ENCODE measurements around the gene SLC34A1.

The SLC34A1 gene

GRCh38 chr5:177370488-177371119 lies 13.6 kb upstream of the SLC34A1 start:
- peak overlapping the region; percentile 83 for H3K4me2 ChIP-seq (ENCODE audit: insufficient read depth, low read length, poor library complexity, severe bottlenecking)
- H3K4me1 ChIP-seq (ENCODE audit: control insufficient read depth in 2 of 2, insufficient read depth in 1 of 2, low read depth in 1 of 2, low read length in 2 of 2) = peaks cover 14 to 18% of the 10 kb centered on the region in 2 donors
- H2BK15ac ChIP-seq (ENCODE audit: low read length) = peak overlapping the region; percentile 10
- no peak overlapping the region for H4K91ac ChIP-seq (ENCODE audit: low read depth, low read length, poor library complexity)
- H3K14ac ChIP-seq (ENCODE audit: low read length) = no peak overlapping the region
- H3K27me3 ChIP-seq (ENCODE audit: control insufficient read depth in 3 of 3, insufficient read depth in 3 of 3, low read depth in 1 of 3, low read length in 3 of 3) = peaks cover 0 to 14% (median 0%) of the 10 kb centered on the region in 3 experiments
- peak overlapping the region; percentile 82 for H3K27ac ChIP-seq (replicated peaks; ENCODE audit: low read length)
- H2BK5ac ChIP-seq (ENCODE audit: low read length) = peak overlapping the region; percentile 44
- DNase-seq (ENCODE audit: low spot score) = peak; percentile 91
- peak overlapping the region; percentile 81 for H3K18ac ChIP-seq (ENCODE audit: low read length)
- no CpG with 5 or more reads among the region's 42 CpGs for WGBS, 2 donors (ENCODE audit: extremely low coverage in 2 of 2, insufficient read length in 2 of 2, insufficient replicate concordance in 1 of 2)
- peak overlapping the region; percentile 67 for H3K23ac ChIP-seq (ENCODE audit: low read depth, low read length, poor library complexity)
- H2AK5ac ChIP-seq (ENCODE audit: low read depth, low read length) = peak overlapping the region; percentile 43
- H2BK12ac ChIP-seq (ENCODE audit: low read length) = peak overlapping the region; percentile 26
- no peak overlapping the region for H3K9ac ChIP-seq (ENCODE audit: low read depth, low read length, poor library complexity)
- H3K4ac ChIP-seq (ENCODE audit: low read length) = peak overlapping the region; percentile 26
- H3K36me3 ChIP-seq (replicated peaks in 1 of 2; ENCODE audit: control insufficient read depth in 2 of 2, insufficient read depth in 2 of 2, low read length in 2 of 2) = peaks cover 2 to 7% of the 10 kb centered on the region in 2 donors
- peak overlapping the region; percentile 92 for H2AFZ ChIP-seq (ENCODE audit: low read length)
- no peaks in the 10 kb centered on the region for H3K79me1 ChIP-seq (ENCODE audit: low read depth, low read length)
- H3K9me3 ChIP-seq (replicated peaks in 1 of 2; ENCODE audit: control insufficient read depth in 2 of 2, insufficient read depth in 1 of 2, low read depth in 1 of 2, low read length in 2 of 2) = peaks cover 0 to 2% of the 10 kb centered on the region in 2 donors
- no peak overlapping the region for H2BK120ac ChIP-seq (ENCODE audit: low read depth, low read length)
- H3K4me3 ChIP-seq (ENCODE audit: low read length in 2 of 2) = peak overlapping the region in 1 of 2 donors; percentile 61
- peak overlapping the region; percentile 66 for H4K8ac ChIP-seq (ENCODE audit: low read depth, low read length)

GRCh38 chr5:177371120-177372033 lies 12.9 kb upstream of the SLC34A1 start:
- Histone ChIP-seq H3K27me3 (ENCODE audit: control insufficient read depth in 3 of 3, insufficient read depth in 3 of 3, low read depth in 1 of 3, low read length in 3 of 3) (peaks cover 0 to 14% (median 0%) of the 10 kb centered on the region in 3 experiments), H2AK5ac (ENCODE audit: low read depth, low read length) (peak overlapping the region; percentile 82), H2BK15ac (ENCODE audit: low read length) (peak overlapping the region; percentile 91), H3K27ac (replicated peaks; ENCODE audit: low read length) (peak overlapping the region; percentile 82), H2AFZ (ENCODE audit: low read length) (peak overlapping the region; percentile 92), H4K8ac (ENCODE audit: low read depth, low read length) (no peak overlapping the region), H3K4me3 (ENCODE audit: low read length in 2 of 2) (peak overlapping the region; percentile 61 to 75), H2BK120ac (ENCODE audit: low read depth, low read length) (no peak overlapping the region), H3K79me1 (ENCODE audit: low read depth, low read length) (no peaks in the 10 kb centered on the region), H3K23ac (ENCODE audit: low read depth, low read length, poor library complexity) (peak overlapping the region; percentile 67), H3K18ac (ENCODE audit: low read length) (peak overlapping the region; percentile 96), H2BK5ac (ENCODE audit: low read length) (no peak overlapping the region), H3K4me1 (ENCODE audit: control insufficient read depth in 2 of 2, insufficient read depth in 1 of 2, low read depth in 1 of 2, low read length in 2 of 2) (peaks cover 7 to 12% of the 10 kb centered on the region in 2 donors), H2BK12ac (ENCODE audit: low read length) (no peak overlapping the region), H3K4me2 (ENCODE audit: insufficient read depth, low read length, poor library complexity, severe bottlenecking) (peak overlapping the region; percentile 83), H3K9me3 (replicated peaks in 1 of 2; ENCODE audit: control insufficient read depth in 2 of 2, insufficient read depth in 1 of 2, low read depth in 1 of 2, low read length in 2 of 2) (peaks cover 0 to 2% of the 10 kb centered on the region in 2 donors), H3K9ac (ENCODE audit: low read depth, low read length, poor library complexity) (peak overlapping the region; percentile 89), H3K36me3 (replicated peaks in 1 of 2; ENCODE audit: control insufficient read depth in 2 of 2, insufficient read depth in 2 of 2, low read length in 2 of 2) (peaks cover 2 to 7% of the 10 kb centered on the region in 2 donors), H3K4ac (ENCODE audit: low read length) (no peak overlapping the region), H4K91ac (ENCODE audit: low read depth, low read length, poor library complexity) (no peak overlapping the region), H3K14ac (ENCODE audit: low read length) (peak overlapping the region; percentile 5)
- no peak for DNase-seq (ENCODE audit: low spot score)
- no CpG with 5 or more reads among the region's 26 CpGs for WGBS, 2 donors (ENCODE audit: extremely low coverage in 2 of 2, insufficient read length in 2 of 2, insufficient replicate concordance in 1 of 2)

- H3K23ac ChIP-seq (ENCODE audit: low read depth, low read length, poor library complexity) = peak overlapping the region; percentile 47
- H3K4me1 ChIP-seq (ENCODE audit: control insufficient read depth in 2 of 2, insufficient read depth in 1 of 2, low read depth in 1 of 2, low read length in 2 of 2) = peaks cover 4 to 11% of the 10 kb centered on the region in 2 donors
- H3K27me3 ChIP-seq (ENCODE audit: control insufficient read depth in 3 of 3, insufficient read depth in 3 of 3, low read depth in 1 of 3, low read length in 3 of 3) = peaks cover 0 to 14% (median 0%) of the 10 kb centered on the region in 3 experiments
- no peak overlapping the region for H2AFZ ChIP-seq (ENCODE audit: low read length)
- no peak for DNase-seq (ENCODE audit: low spot score)
- H3K18ac ChIP-seq (ENCODE audit: low read length) = peak overlapping the region; percentile 65
- H2BK5ac ChIP-seq (ENCODE audit: low read length) = no peak overlapping the region
- H3K4ac ChIP-seq (ENCODE audit: low read length) = no peak overlapping the region
- H2AK5ac ChIP-seq (ENCODE audit: low read depth, low read length) = peak overlapping the region; percentile 82
- peaks cover 0 to 2% of the 10 kb centered on the region in 2 donors for H3K9me3 ChIP-seq (replicated peaks in 1 of 2; ENCODE audit: control insufficient read depth in 2 of 2, insufficient read depth in 1 of 2, low read depth in 1 of 2, low read length in 2 of 2)
- peaks cover 2 to 7% of the 10 kb centered on the region in 2 donors for H3K36me3 ChIP-seq (replicated peaks in 1 of 2; ENCODE audit: control insufficient read depth in 2 of 2, insufficient read depth in 2 of 2, low read length in 2 of 2)
- no peaks in the 10 kb centered on the region for H3K79me1 ChIP-seq (ENCODE audit: low read depth, low read length)
- H2BK12ac ChIP-seq (ENCODE audit: low read length) = no peak overlapping the region
- H3K4me3 ChIP-seq (ENCODE audit: low read length in 2 of 2) = peak overlapping the region in 1 of 2 donors; percentile 7
- no peak overlapping the region for H2BK120ac ChIP-seq (ENCODE audit: low read depth, low read length)
- peak overlapping the region; percentile 82 for H2BK15ac ChIP-seq (ENCODE audit: low read length)
- no peak overlapping the region for H3K27ac ChIP-seq (replicated peaks; ENCODE audit: low read length)
- H4K91ac ChIP-seq (ENCODE audit: low read depth, low read length, poor library complexity) = no peak overlapping the region
- no CpG with 5 or more reads among the region's 12 CpGs for WGBS, 2 donors (ENCODE audit: extremely low coverage in 2 of 2, insufficient read length in 2 of 2, insufficient replicate concordance in 1 of 2)
- peak overlapping the region; percentile 49 for H4K8ac ChIP-seq (ENCODE audit: low read depth, low read length)
- peak overlapping the region; percentile 15 for H3K9ac ChIP-seq (ENCODE audit: low read depth, low read length, poor library complexity)
- no peak overlapping the region for H3K14ac ChIP-seq (ENCODE audit: low read length)
- no peak overlapping the region for H3K4me2 ChIP-seq (ENCODE audit: insufficient read depth, low read length, poor library complexity, severe bottlenecking)
Observed at GRCh38 chr5:177372034-177372896, 12.0 kb upstream of the SLC34A1 start.

Measured in neuronal stem cell (in vitro differentiated cells).